Psoas muscle (tissue), 8 donors: ENCODE results near the gene PGF. TPM values are rescaled to one million over a fixed set of nuclear protein-coding genes. Genes with fewer than 3 reads are reported as not detected.
A peak's percentile ranks its signal among the peaks of the same experiment; 100 is the strongest.

ENCODE experiments used
- ATAC-seq, 4 donors: fragments of 200-7000 bp; cut with Tn5 transposase; one replicate each; pipeline ENCODE4 v1.9.1; 2020; ENCODE audit warnings: moderate library complexity in 3 of 4, mild to moderate bottlenecking in 2 of 4
- DNase-seq, 2 donors: peaks; one replicate each; pipeline ENCODE4 v3.0.0-alpha.2; 2020
- H3K27ac ChIP-seq: fragments of 200-600 bp; one replicate; pipeline ENCODE4 v1.8.0; 2022
- H3K27me3 ChIP-seq, 3 donors: fragments of 200-600 bp in 1 of 3; one replicate each; pipeline versions ENCODE4 v1.6.1 to v1.8.0; 2013 to 2022; ENCODE audit warnings: low read length in 2 of 3, mild to moderate bottlenecking in 2 of 3, moderate library complexity in 1 of 3; ENCODE audit not compliant: insufficient read depth in 3 of 3
- H3K36me3 ChIP-seq, 2 donors: fragments of 200-600 bp in 1 of 2; one replicate each; pipeline versions ENCODE4 v1.6.1 to v1.8.0; 2013 to 2022; ENCODE audit warnings: low read depth in 1 of 2, mild to moderate bottlenecking in 1 of 2, moderate library complexity in 1 of 2; ENCODE audit not compliant: insufficient read depth in 1 of 2
- H3K4me1 ChIP-seq: fragments of 200-600 bp; one replicate; pipeline ENCODE4 v1.8.0; 2022
- H3K4me3 ChIP-seq: fragments of 200-600 bp; one replicate; pipeline ENCODE4 v1.8.0; 2022; ENCODE audit warnings: mild to moderate bottlenecking
- H3K9me3 ChIP-seq: fragments of 200-600 bp; one replicate; pipeline ENCODE4 v1.8.0; 2022
- CTCF ChIP-seq: fragments of 200-600 bp; IDR thresholded peaks from one replicate; pipeline ENCODE4 v1.8.0; 2022; ENCODE audit warnings: antibody characterized with exemption
- WGBS, 3 donors: extraction: QIAGEN DNeasy Blood & Tissue Kit; methylation state at CpG; one replicate each; pipeline versions ENCODE4 v1.1.6 to v1.1.7; 2013; 5-methylcytosine and 5-hydroxymethylcytosine counted together
- intact Hi-C, 2 donors: fragments of 100-400 bp; cut with DNase I; formaldehyde crosslinking; loops; one replicate each; pipeline versions ENCODE4 v1.11.0 to v1.14.2; 2022
- polyA plus RNA-seq, 3 donors: library from polyadenylated mRNA; stranded (reverse); fragments of 200-250 nt; gene quantifications; one replicate each; pipeline ENCODE4 v1.2.3, GENCODE V29; 2013
- total RNA-seq, 4 donors: library from RNA; stranded (reverse); fragmentation: NEBNext Ultra II Directional in 2 of 4; extraction: Animal tissue kit (Norgen Biotek cat#: 25700) in 2 of 4; gene quantifications; one replicate each; pipeline versions ENCODE4 v1.2.1 to v1.2.4, GENCODE V29; 2021 to 2023
- donor health status: healthy with polysubstance abuse.
- donor health status: DM: no; HTN: no; CAD: no; lungs with moderate emphysema.
- donor health status: Bipolar disorder and iron deficiency.
- donor health status: healthy.
- donor health status: DM: yes; HTN: yes; CAD: no.
- donor health status: DM: no; HTN: no; CAD: no.
- donor health status: DM: no; HTN: no; CAD: no.
- donor health status: DM: yes; HTN: yes; CAD: no.

Gene PGF
- total and polyA plus RNA-seq, 7 donors: 2.5 to 9.8 (median 7.9) TPM

GRCh38 chr14:74973905-74974363 lies 18.5 kb upstream of the PGF start:
- Histone ChIP-seq H3K9me3 (no peaks in the 10 kb centered on the region), H3K4me1 (peaks cover 33% of the 10 kb centered on the region), H3K27me3 (no peaks in the 10 kb centered on the region)

GRCh38 chr14:74973003-74973653 lies 17.7 kb upstream of the PGF start:
- Histone ChIP-seq H3K27me3 (no peaks in the 10 kb centered on the region), H3K36me3 (no peaks in the 10 kb centered on the region), H3K9me3 (no peaks in the 10 kb centered on the region), H3K27ac (peak overlapping the region; percentile 55), H3K4me3 (no peak overlapping the region), H3K4me1 (peaks cover 25% of the 10 kb centered on the region)
- intact Hi-C loops: no loop called here
- DNase-seq (peak; percentile 73 to 84), ATAC-seq (peak; percentile 45 to 71 (median 54))
- TF ChIP-seq CTCF: no peak
- WGBS, 3 donors: 58 to 67% (median 61%) methylated on average over 15 of the region's 15 CpGs

More at GRCh38 chr14:74973905-74974363, 18.5 kb upstream of the PGF start:
- WGBS, 3 donors: 88 to 92% (median 90%) methylated on average over 5 of the region's 5 CpGs
- no peak overlapping the region for H3K4me3 ChIP-seq
- DNase-seq (no peak), ATAC-seq (no peak)
- no peaks in the 10 kb centered on the region for H3K36me3 ChIP-seq
- TF ChIP-seq CTCF: no peak
- intact Hi-C loops: no loop called here
- peak overlapping the region; percentile 55 for H3K27ac ChIP-seq

GRCh38 chr14:74968811-74969210 lies 13.4 kb upstream of the PGF start:
- intact Hi-C loops: no loop called here
- 84 to 92% (median 85%) methylated on average over 1 of the region's 1 CpG for WGBS, 3 donors
- TF ChIP-seq CTCF: no peak

GRCh38 chr14:74965486-74966153 lies 10.2 kb upstream of the PGF start:
- intact Hi-C loops: no loop called here
- ATAC-seq (no peak), DNase-seq (no peak)
- H3K36me3 ChIP-seq: no peaks in the 10 kb centered on the region
- no peak for TF ChIP-seq CTCF
- H3K4me3 ChIP-seq: no peak overlapping the region
- H3K4me1 ChIP-seq: peaks cover 11% of the 10 kb centered on the region
- no peaks in the 10 kb centered on the region for H3K9me3 ChIP-seq
- H3K27ac ChIP-seq: peak overlapping the region; percentile 61
- WGBS, 3 donors: 62 to 67% (median 64%) methylated on average over 5 of the region's 5 CpGs
- H3K27me3 ChIP-seq: no peaks in the 10 kb centered on the region

More at GRCh38 chr14:74968811-74969210, 13.4 kb upstream of the PGF start:
- no peaks in the 10 kb centered on the region for H3K36me3 ChIP-seq
- no peaks in the 10 kb centered on the region for H3K27me3 ChIP-seq
- ATAC-seq (no peak), DNase-seq (no peak)
- no peak overlapping the region for H3K27ac ChIP-seq
- H3K4me1 ChIP-seq: peaks cover 14% of the 10 kb centered on the region
- H3K9me3 ChIP-seq: no peaks in the 10 kb centered on the region
- no peak overlapping the region for H3K4me3 ChIP-seq
